Measurements from ENCODE around the gene TSHZ2.
"Not testable (repeated sequence)": the region's sequence is repeated elsewhere in the genome, so short reads cannot be mapped to it uniquely, and the experiment has no call there.

TSHZ2 gene

DNA sequence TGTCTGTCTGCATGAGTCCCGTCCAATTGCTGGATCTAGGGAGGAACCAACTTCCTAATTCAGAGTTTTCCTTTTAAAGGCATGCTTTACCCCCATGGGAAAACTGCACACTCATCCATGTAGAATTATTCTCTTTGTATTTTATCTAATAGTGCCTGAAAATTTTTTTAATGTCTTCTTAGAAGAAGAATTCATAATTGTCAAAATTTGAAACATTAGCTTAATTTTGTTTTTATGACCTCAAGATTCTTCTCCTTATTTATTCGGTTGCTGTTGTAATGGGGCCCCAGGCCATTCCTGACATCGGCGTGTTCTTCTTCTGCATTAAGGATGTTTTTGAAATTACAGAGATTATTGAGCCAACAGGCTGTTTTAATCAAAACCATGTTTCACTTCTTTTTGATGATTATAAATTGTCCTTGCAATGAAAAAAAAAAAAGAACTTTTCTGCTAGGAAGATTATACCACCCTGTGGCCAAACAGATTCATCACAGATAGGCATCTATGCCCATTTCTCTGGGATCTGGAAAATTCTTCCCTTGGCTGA is 521.2 kb downstream of the TSHZ2 start:
- DNase-seq = no peak

DNA sequence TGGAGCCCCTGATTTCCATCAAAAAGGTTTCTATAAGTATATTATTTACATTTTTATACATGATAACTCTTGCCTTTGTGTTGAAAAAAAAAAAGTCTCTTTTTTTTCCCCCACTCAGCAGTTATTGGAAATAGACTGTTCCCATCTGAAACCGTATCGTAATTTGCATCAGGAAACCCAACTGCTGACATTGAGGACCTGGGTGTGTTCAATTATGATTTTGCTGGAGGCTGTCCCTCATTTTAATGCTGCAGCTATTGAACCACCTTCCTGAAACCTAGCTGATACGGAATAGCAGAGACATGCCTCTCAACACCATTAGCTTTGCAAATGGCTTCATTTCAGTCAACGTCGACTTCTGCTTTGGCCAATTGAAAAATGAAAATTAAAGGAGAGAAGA is 522.6 kb downstream of the TSHZ2 start:
- no peak for DNase-seq

DNA sequence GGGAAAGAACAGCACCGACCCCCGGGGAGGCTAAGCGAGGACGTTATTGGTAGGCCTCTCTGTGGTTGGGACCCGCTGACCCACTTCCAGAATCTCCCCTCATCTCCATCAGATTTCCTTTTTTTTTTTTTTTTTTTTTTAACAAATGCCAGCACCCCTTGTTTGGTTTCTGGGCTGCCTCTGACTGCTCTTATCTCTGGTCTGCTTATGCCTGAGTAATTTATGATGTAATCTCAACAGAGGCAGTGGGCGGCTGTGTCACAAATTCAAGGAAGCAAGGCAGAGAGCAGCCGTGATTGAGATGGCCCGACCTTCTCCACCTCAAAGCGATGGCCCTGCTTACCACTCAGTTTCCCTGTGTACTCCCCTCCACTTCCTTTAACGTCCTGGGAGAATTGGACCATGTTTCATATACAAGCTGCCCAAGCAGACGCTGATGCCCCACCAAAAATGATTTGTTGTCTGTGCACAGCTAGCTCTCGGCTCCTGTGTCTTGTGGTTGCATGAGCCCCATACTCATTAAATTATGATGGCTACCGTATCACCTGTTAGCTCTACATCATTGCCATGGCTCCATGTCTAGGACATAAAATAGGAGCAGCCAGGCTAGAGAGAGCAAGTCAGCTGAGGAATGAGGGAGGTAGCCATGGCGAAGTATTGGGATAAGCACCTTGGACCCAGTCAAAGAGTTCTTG is 523.4 kb downstream of the TSHZ2 start:
- no peak for DNase-seq

GRCh38 chr20:53497246-53497645 is 525.1 kb downstream of the TSHZ2 start:
- no peak for DNase-seq

- DNase-seq = no peak
Observed at GRCh38 chr20:53498341-53498740, 526.2 kb downstream of the TSHZ2 start.

- DNase-seq = no peak
Observed at GRCh38 chr20:53500651-53501050, 528.5 kb downstream of the TSHZ2 start.

DNA sequence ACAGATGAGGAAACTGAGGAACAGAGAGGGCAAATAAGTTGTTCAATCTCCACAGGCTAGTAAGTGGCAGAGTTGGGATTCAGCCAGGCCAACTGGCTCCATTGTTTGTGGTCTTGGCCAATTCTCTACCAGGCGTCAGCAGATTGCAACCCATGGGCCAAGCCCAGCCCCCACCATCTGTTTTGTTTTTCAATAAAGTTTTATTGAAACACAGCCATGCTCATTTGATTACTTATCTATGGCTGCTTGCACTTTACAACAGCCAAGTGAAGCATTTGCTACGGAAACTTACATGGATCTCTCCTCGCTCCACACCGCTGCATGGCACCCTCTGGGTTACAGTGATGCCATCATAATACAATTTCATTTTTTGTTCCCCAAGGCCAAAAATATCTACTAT is 530.7 kb downstream of the TSHZ2 start:
- no peak for DNase-seq

DNA sequence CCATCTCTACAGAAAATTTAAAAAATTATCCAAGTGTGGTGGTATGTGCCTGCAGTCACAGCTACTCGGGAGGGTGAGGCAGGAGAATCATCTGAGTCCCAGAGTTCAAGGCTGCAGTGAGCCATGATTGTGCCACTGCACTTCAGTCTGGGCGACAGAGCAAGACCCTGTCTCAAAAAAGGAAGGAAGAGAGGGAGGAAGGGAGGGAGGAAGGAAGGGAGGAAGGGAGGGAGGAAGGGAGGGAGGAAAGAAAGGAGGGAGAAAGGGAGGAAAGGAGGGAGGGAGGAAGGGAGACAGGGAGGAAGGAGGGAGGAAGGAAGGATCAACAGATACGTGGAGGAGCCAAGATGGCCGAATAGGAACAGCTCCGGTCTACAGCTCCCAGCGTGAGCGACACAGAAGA is 531.4 kb downstream of the TSHZ2 start:
- peak; percentile 4 for DNase-seq

- not testable (repeated sequence) for DNase-seq
Observed at GRCh38 chr20:53504106-53504505, 531.9 kb downstream of the TSHZ2 start.

GRCh38 chr20:53510262-53510661 is 538.1 kb downstream of the TSHZ2 start:
- no peak for DNase-seq

DNA sequence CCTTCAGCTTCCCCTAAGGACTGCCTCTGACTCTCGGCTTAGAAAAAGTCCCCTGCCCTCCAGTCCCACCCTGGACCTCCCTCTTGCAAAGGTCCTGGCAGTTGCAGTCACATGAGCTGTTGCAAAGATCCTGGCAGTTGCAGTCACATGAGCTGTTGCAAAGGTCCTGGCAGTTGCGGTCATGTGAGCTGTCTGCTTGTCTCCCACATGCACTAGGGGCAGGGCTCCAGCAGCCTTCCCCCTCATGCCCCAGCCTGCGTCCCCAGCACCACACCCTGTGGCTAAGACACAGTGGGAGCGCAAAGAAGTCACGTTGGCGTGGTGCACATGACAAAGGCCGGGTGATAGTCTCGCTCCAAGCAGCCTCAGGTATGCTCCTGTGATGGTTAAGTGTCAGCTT is 538.5 kb downstream of the TSHZ2 start:
- no peak for DNase-seq

DNA sequence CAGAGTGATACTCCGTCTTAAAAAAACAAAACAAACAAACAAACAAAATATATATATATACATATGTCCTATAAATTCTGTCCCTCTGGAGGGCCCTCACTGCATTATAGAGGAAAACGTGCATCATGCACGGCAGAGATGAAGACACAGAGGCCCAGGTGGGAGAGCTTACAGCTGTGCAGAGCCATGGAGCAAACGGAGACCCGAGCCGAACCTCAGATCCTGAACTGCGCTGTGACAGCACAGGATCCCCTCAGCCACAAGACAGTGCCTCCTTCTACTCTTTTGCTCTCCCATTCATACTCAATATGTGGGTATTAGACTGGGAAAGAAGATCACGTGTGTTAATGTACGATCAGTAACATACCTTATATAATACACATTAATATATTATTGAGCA is 539.9 kb downstream of the TSHZ2 start:
- no peak for DNase-seq

- no peak for DNase-seq
Observed at GRCh38 chr20:53513168-53513488, 541.0 kb downstream of the TSHZ2 start.

DNA sequence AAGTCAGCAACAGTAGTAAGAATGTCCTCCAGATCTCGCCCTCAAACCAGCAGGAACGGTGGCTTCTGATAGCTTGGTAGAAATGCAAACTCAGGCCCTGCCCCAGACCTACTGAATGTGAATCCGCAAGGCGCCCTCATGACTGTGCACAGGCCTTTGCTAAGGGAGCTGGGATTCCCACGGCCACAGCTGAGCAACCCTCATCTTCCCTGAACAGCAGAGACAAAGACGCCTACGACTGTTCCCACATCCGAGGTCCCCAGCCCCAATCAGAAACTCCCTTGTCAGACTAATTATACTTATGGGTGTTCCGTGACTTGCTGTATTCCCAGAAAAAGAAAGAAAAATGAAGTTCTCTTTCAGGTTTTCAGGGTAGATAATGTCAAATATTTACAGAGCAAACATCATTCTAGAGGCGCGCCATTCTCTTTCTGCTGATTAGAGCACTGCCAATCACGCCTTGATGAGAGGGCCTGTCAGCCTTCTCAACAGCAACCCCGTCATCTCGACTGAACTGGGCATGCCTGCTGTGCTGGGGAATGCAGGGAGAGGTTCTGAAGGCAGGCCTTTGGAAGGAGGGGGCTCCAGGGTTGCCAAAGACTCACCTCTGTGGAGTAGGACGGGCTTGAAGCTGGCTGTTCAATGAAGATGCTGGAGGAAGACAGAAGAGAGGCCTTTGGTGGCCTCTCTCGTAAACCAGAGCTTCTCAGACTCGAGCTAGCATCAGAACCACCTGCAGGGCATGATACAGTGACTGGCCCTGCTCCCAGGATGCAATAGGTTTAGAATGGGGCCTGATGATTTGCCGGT is 541.5 kb downstream of the TSHZ2 start:
- peak; percentile 33 for DNase-seq

GRCh38 chr20:53515749-53516148 is 543.6 kb downstream of the TSHZ2 start:
- DNase-seq = no peak

GRCh38 chr20:53517146-53517545 is 545.0 kb downstream of the TSHZ2 start:
- no peak for DNase-seq

GRCh38 chr20:53521421-53521820 is 549.3 kb downstream of the TSHZ2 start:
- not testable (repeated sequence) for DNase-seq

DNA sequence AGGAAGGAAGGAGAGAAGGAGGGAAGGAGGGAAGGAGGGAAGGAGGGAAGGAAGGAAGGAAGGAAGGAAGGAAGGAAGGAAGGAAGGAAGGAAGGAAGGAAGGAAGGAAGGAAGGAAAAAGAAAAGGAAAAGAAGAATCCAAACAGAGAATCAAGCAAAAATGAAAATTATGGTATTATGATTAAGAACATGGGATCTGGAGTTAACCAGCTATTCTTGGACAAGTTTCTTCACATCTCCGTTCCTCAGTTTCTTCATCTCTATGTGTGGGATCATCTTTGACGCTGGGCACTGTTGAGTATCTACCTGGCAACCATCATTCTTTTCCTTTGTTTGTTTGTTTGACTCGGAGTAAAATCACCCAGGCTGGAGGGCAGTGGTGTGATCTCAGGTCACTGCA is 549.9 kb downstream of the TSHZ2 start:
- DNase-seq = no peak

- DNase-seq = no peak
Observed at GRCh38 chr20:53522696-53523095, 550.5 kb downstream of the TSHZ2 start.

GRCh38 chr20:53523615-53524014 is 551.5 kb downstream of the TSHZ2 start:
- DNase-seq = not testable (repeated sequence)

GRCh38 chr20:53524589-53525312 is 552.6 kb downstream of the TSHZ2 start:
- no peak for DNase-seq

- no peak for DNase-seq
Observed at GRCh38 chr20:53527196-53527595, 555.0 kb downstream of the TSHZ2 start.

DNA sequence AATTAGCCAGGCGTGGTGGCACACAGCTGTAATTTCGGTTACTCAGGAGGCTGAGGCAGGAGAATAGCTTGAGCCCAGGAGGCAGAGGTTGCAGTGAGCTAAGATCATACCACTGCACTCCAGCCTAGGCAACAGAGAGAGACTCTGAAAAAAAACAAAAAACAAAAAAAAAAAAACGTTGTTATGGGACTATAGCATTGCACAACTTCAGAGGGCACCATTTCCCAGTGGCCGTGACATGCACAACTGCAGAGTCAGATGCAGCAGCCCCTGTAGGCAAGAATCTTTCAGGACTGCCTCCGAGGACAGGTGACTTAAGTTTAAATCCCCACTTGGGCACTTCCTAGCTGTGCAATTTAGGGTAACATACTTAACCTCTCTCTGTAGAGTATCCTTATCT is 557.5 kb downstream of the TSHZ2 start:
- DNase-seq = no peak

- DNase-seq = no peak
Observed at GRCh38 chr20:53530440-53530839, 558.3 kb downstream of the TSHZ2 start.

All from SHP77 treated with DMSO at 0.1 percent for 48 hours (cell line).